ENCODE results near the gene EBNA1BP2. TPM values are rescaled to one million over a fixed set of nuclear protein-coding genes. Genes with fewer than 3 reads are reported as not detected.

Gene EBNA1BP2
- total RNA-seq, 1 donor from 2014 or later = 29.3 TPM

DNA sequence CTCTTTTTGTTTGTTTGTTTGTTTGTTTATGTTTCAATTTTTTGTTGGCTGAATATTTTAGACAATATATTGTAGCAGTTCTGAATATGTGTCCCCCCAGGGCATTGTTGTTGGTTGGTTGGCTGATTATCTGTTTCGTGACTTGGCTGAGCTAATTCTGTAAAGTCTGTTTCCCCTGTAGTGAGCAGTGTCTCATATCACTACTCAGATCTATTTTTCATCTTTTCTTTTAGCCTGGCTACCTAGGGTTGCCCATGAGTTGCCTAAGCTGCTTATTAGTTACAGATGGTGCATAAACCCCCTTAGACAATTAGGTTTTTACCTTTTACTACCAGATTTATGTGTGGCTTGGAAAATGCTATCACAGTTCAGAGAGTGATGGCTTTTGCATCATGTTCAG is 32.3 kb upstream of the EBNA1BP2 start:
- intact Hi-C loops (cut with DNase I) = no loop called here
- TF ChIP-seq, protein P1, sequence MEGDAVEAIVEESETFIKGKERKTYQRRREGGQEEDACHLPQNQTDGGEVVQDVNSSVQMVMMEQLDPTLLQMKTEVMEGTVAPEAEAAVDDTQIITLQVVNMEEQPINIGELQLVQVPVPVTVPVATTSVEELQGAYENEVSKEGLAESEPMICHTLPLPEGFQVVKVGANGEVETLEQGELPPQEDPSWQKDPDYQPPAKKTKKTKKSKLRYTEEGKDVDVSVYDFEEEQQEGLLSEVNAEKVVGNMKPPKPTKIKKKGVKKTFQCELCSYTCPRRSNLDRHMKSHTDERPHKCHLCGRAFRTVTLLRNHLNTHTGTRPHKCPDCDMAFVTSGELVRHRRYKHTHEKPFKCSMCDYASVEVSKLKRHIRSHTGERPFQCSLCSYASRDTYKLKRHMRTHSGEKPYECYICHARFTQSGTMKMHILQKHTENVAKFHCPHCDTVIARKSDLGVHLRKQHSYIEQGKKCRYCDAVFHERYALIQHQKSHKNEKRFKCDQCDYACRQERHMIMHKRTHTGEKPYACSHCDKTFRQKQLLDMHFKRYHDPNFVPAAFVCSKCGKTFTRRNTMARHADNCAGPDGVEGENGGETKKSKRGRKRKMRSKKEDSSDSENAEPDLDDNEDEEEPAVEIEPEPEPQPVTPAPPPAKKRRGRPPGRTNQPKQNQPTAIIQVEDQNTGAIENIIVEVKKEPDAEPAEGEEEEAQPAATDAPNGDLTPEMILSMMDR (IDR thresholded peaks at IDR 0.05) = no peak
- Histone ChIP-seq H3K27ac (no peak overlapping the region), H3K36me3 (no peaks in the 10 kb centered on the region), H3K27me3 (ENCODE audit: low read depth) (no peaks in the 10 kb centered on the region), H3K4me1 (peaks cover 19% of the 10 kb centered on the region), H3K9me3 (no peaks in the 10 kb centered on the region), H3K4me3 (no peak overlapping the region)
- no peak for ATAC-seq
- DNase-seq = no peak

DNA sequence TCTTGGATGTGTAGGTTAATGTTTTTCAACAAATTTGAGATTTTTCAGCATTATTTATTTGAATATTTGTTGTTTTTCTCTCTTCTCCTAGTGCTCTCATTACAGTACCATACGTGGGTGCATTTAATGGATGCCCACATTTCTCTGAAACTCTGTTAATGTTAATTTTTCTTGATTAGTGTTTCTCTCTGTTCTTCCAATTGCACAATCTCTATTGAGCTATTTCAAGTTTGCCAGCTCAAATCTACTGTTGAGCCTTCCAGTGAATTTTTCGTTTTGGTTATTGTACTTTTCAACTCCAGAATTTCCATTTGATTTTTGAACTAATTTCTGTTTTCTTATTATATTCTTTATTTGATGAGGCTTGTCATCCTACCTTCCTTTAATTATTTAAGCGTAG is 31.8 kb upstream of the EBNA1BP2 start:
- no peak overlapping the region for H3K27ac ChIP-seq
- DNase-seq (no peak), ATAC-seq (no peak)
- no peaks in the 10 kb centered on the region for H3K9me3 ChIP-seq
- H3K4me1 ChIP-seq = peaks cover 19% of the 10 kb centered on the region
- H3K27me3 ChIP-seq (ENCODE audit: low read depth) = no peaks in the 10 kb centered on the region
- H3K36me3 ChIP-seq = no peaks in the 10 kb centered on the region
- no peak overlapping the region for H3K4me3 ChIP-seq
- intact Hi-C loops (cut with DNase I) = no loop called here
- TF ChIP-seq, protein P1 (IDR thresholded peaks at IDR 0.05) = no peak

DNA sequence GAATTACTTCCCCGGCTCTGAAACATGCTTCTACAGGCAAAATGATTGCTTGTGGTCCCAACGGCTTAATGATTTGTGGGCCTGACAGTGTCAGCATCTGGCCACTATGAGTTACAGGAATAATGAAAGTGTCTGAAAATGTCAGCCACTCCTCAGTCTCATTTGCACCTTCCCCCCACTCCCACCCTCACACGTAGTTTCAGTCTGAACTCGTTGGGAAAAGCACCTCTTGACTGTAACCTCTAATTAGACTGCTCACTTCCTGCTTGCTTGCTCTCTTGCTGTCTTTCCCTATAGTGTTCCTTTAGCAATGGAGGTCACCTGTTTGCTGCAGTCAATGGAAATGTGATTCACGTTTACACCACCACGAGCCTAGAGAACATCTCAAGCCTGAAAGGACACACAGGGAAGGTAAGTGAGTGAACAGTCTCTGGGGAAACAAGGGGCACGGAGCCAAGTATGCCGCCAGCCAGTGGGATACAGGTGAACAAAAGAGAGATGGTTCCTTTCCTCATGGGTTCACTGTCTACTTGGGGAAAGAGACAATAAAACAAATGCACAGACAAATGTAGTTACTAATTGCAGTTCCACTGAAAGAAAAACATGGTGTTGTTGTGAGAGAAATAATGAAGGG is 27.1 kb upstream of the EBNA1BP2 start:
- intact Hi-C loops (cut with DNase I) = no loop called here
- H3K27me3 ChIP-seq (ENCODE audit: low read depth) = no peaks in the 10 kb centered on the region
- ATAC-seq = peak in 1 of 2 donors; percentile 21
- H3K4me1 ChIP-seq = no peaks in the 10 kb centered on the region
- no peaks in the 10 kb centered on the region for H3K36me3 ChIP-seq
- no peaks in the 10 kb centered on the region for H3K9me3 ChIP-seq
- DNase-seq = no peak
- H3K4me3 ChIP-seq = no peak overlapping the region
- H3K27ac ChIP-seq = no peak overlapping the region
- TF ChIP-seq, protein P1 (IDR thresholded peaks at IDR 0.05) = no peak

DNA sequence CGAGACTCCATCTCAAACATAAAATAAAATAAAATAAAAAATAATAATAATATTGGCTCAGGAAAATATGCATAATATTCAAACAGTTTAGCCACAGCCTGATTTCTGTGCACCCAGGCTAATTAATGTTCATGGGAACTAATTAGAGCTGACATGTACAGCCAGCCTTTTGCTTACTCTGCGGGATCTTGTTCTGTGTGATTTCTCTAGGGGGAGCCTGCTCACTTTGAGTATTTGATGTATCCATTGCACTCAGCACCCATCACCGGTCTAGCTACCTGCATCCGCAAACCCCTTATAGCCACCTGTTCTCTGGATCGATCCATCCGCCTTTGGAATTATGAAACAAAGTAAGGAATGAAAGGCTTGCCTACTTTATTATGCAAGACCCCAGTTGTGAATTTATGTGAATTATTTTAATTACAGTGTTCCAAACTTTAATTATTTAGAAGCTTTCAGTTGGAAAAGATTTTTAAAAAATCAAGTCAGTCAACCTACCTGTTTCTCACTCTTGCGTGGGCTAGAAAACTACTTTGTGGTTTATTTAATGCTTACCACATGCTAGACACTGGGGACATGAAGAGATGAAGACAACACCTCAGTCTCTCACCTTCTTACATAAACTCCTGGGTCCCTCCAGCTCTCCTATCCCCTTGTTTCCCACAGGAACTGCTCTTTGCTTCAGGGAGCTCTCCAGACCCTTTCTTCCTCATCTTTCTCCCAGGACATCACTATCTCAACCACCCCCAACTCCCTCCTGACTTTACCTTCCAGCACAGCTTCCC is 25.4 kb upstream of the EBNA1BP2 start:
- TF ChIP-seq, protein P1 (IDR thresholded peaks at IDR 0.05) = no peak
- Histone ChIP-seq H3K27me3 (ENCODE audit: low read depth) (no peaks in the 10 kb centered on the region), H3K4me1 (no peaks in the 10 kb centered on the region), H3K27ac (no peak overlapping the region), H3K4me3 (no peak overlapping the region), H3K36me3 (no peaks in the 10 kb centered on the region), H3K9me3 (no peaks in the 10 kb centered on the region)
- intact Hi-C loops (cut with DNase I) = no loop called here
- ATAC-seq = no peak
- DNase-seq = no peak

DNA sequence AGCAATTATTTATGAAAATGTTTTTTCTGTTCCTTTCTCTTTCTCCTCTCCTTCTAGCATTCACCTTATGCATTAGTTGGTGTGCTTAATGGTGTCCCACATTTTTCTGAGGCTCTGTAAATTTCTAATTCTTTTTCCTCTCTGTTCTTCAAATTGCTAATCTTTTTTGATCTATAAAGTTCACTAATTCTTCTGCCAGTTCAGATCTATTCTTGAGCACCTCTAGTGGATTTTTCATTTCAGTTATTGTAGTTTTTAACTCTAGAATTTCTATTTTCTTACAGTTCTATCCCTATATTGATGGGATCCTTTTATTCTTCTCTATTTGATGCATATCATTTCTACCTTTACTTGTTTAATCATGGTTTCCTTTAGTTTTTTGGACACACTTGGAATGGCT is 22.4 kb upstream of the EBNA1BP2 start:
- Histone ChIP-seq H3K4me1 (no peaks in the 10 kb centered on the region), H3K27ac (no peak overlapping the region), H3K27me3 (ENCODE audit: low read depth) (no peaks in the 10 kb centered on the region), H3K36me3 (no peaks in the 10 kb centered on the region), H3K9me3 (no peaks in the 10 kb centered on the region), H3K4me3 (no peak overlapping the region)
- ATAC-seq (no peak), DNase-seq (no peak)
- TF ChIP-seq, protein P1 (IDR thresholded peaks at IDR 0.05) = no peak
- intact Hi-C loops (cut with DNase I) = no loop called here
